Renal cortex interstitium (tissue), 11 donors: ENCODE results near the gene SLC4A2. TPM values are rescaled to one million over a fixed set of nuclear protein-coding genes. Genes with fewer than 3 reads are reported as not detected.

Experiments used
- DNase-seq, 11 donors: peaks; one replicate each; pipeline ENCODE4 v3.0.0-alpha.2; 2013; ENCODE audit warnings: low read depth in 9 of 11, low spot score in 4 of 11; ENCODE audit errors: extremely low read depth in 1 of 11
- polyA plus RNA-seq, 3 donors: library from polyadenylated mRNA; unstranded; fragments of 120-200 nt; gene quantifications; one replicate each; pipeline ENCODE4 v1.2.1, GENCODE V29; 2013; ENCODE audit not compliant: insufficient read length in 3 of 3

The SLC4A2 gene
- polyA plus RNA-seq, 3 donors = 75.9 to 120 (median 110) TPM

GRCh38 chr7:151057506-151057988 lies 1.8 kb upstream of the SLC4A2 start, which contains the start of gene CDK5:
Gene CDK5 (minus strand): TSS chr7:151057897. CDS start chr7:151057848, 49 bp downstream.
- no peak for DNase-seq

GRCh38 chr7:151057989-151058780 lies 1.2 kb upstream of the SLC4A2 start:
- peak; percentile 95 to 99 (median 99) for DNase-seq

GRCh38 chr7:151058781-151059366 lies 515 bp upstream of the SLC4A2 start:
- no peak for DNase-seq

- DNase-seq = no peak
Observed at GRCh38 chr7:151060113-151060415, 675 bp downstream of the SLC4A2 start.

GRCh38 chr7:151060416-151061212 lies 1.2 kb downstream of the SLC4A2 start:
- no peak for DNase-seq

- DNase-seq = no peak
Observed at GRCh38 chr7:151061213-151062110, 2.1 kb downstream of the SLC4A2 start.

GRCh38 chr7:151062111-151062398 lies 2.7 kb downstream of the SLC4A2 start:
- DNase-seq = no peak

GRCh38 chr7:151062399-151063211 lies 3.2 kb downstream of the SLC4A2 start:
- DNase-seq = peak in 3 of 11 donors; percentile 68 to 87 (median 81)

- DNase-seq = no peak
Observed at GRCh38 chr7:151063212-151063561, 3.8 kb downstream of the SLC4A2 start.

- DNase-seq = no peak
Observed at GRCh38 chr7:151064454-151064853, 5.1 kb downstream of the SLC4A2 start.

GRCh38 chr7:151064993-151065392 lies 5.6 kb downstream of the SLC4A2 start:
- DNase-seq = no peak

GRCh38 chr7:151065516-151065915 lies 6.1 kb downstream of the SLC4A2 start:
- no peak for DNase-seq

- DNase-seq = no peak
Observed at GRCh38 chr7:151066273-151066974, 7.0 kb downstream of the SLC4A2 start.

- no peak for DNase-seq
Observed at GRCh38 chr7:151068069-151068773, 8.8 kb downstream of the SLC4A2 start.

- DNase-seq = no peak
Observed at GRCh38 chr7:151069841-151070573, 10.6 kb downstream of the SLC4A2 start.

GRCh38 chr7:151070574-151070960 lies 11.2 kb downstream of the SLC4A2 start:
- no peak for DNase-seq
